GM21737 (cell line): ENCODE data around the gene EHD2.
"Not testable (repeated sequence)": the region's sequence is repeated elsewhere in the genome, so short reads cannot be mapped to it uniquely, and the experiment has no call there.

Experiments
- ATAC-seq: cut with Tn5 transposase; IDR thresholded peaks from one replicate; pipeline ENCODE4 v1.9.1; 2021; ENCODE audit warnings: mild to moderate bottlenecking, moderate library complexity; ENCODE audit not compliant: unreplicated experiment

Gene EHD2

DNA sequence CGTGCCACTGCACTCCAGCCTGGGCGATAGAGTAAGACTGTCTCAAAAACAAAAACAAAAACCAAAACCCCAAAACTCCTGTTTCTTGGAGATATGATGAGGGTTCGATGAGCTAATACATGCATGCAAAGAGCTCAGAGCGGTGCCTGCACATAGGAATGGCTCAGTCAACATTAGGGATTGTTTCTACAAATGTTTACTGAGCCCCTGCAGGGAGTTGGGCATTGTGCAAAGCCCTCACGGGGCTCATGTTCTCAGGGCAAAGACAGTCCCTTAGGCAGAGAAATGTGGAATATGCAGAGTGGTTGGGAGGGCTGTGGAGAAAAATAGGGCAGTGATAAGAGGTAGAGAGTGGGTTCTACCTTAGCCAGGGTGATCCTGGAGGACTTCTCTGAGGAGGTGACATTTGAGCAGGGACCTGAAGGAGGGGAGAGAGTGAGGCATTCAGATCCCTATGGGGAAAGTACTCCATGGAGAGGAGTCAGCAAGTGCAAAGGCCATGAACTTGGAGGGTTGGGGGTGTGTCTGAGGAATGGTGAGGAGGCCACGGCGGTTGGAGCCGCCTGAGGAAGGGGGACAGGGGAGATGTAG, 1.5 kb upstream of the EHD2 start:
- ATAC-seq, result no peak

DNA sequence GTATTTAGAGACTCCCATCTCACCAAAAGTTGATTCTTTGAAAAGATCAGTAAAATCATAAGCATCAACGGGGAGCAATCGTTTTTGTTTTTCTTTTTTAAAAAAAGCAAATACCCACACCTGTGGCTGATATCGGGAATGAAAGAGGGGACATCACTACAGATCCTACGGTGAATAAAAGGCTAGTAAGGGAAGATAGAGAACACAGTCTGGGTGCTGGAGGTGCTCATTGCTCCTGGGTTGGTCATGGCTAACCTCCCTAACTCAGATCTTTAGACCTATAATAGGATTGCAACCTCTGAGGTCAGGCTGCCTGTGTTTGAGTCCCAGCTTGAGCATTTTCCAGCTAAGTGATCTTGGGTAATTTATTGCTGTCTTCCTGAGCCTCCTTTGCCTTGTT, 1.1 kb downstream of the EHD2 start:
- no peak for ATAC-seq

- not testable (repeated sequence) for ATAC-seq
These were observed 1.6 kb downstream of the EHD2 start for GRCh38 chr19:47714855-47715254.

- ATAC-seq, result no peak
These were observed 3.2 kb downstream of the EHD2 start for GRCh38 chr19:47716270-47716937.

GRCh38 chr19:47718415-47719046, 5.3 kb downstream of the EHD2 start:
- ATAC-seq, result not testable (repeated sequence)

DNA sequence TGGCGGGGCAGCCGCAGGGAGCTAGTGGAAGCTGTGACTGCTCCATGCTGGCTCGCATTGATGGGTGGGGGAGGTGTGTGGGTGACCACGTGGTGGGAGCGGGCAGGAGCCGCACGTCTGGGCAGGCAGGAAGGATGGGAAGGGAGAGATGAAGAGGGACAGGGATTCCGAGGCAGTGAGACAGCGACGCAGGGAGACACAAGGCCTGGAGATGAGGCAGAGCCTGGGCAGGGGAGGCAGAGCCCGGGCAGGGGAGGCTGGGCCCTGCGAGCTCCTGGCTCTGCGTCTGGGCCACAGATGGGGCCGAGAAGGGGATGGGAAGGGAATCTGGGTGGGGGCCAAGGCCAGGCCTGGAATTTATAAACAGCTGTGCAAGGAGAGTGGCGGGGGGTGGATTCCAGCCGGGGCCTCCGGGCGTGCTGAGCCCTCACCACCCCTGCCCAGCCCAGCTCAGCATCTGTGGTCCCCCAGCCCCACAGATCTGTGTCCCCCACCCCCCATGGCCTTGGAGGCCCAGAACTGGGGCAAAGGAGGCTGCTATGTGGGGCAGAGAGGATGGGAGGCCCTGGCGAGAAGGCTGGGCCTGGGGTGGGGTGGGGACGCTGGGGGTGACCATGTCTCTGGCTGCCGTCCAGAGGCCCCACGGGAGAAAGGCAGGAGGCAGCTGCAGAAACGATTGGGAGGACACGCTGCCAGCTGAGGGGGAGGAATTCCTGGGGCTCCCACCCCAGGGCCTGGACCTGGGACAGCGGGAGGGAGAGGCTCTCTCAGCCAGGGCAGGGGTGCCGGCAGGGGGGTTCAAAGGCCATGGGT, 6.0 kb downstream of the EHD2 start:
- ATAC-seq, result no peak

DNA sequence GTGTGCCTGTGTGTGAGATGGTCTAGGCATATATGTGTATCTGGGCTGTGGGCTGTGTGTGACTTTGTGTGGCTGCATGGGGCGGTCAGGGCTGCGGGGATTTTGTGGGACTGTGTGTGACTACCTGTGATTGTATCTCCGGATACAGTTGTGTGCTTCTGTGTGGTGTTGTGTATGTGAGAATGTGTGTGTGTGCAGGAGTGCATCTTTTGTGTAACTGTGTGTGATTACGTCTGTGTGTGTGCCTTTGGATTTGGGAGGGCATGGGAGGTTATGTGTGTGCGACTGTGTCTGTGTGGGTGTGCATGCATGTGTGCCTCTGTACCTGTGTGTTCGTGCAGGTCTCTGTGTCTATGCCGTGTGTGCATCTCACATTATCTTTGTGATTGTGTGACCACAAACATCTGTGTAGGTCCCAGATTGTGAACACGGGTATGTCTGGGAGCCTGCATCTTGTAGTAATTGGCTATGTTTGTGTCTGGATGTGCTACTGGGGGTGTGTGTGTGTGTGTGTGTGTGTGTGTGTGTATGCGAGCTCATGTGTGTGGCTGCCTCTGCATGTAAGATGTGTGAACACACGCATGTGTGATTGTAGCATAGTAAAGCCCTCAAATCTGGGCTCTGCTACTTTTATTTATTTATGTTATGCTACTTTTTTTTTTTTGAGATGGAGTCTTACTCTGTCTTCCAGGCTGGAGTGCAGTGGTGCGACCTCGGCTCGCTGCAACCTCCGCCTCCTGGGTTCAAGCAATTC, 7.6 kb downstream of the EHD2 start:
- ATAC-seq, result no peak

GRCh38 chr19:47723581-47723940, 10.3 kb downstream of the EHD2 start:
- ATAC-seq, result no peak

- ATAC-seq, result no peak
These were observed 12.7 kb downstream of the EHD2 start for GRCh38 chr19:47725759-47726401.

- ATAC-seq, result no peak
These were observed 13.2 kb downstream of the EHD2 start for GRCh38 chr19:47726467-47726866.

- ATAC-seq, result not testable (repeated sequence)
These were observed 15.1 kb downstream of the EHD2 start for GRCh38 chr19:47728295-47728694.

DNA sequence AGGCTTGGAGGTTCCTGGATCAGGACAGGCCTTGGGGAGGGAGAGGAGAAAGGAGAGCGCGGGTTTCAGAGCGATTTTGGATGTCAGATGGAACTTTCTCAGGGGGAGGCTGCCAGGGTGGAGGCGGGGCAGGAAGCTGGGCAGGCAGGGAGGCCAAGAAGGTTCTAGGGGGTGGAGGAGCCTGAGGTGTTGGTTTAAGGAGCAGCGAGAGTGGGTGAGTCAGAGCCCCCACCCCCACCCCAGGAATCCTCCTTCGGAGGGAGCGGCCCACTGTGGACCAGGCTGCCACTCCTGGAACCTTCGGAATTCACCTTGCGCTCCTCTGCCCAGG, 16.2 kb downstream of the EHD2 start:
- ATAC-seq, result no peak

DNA sequence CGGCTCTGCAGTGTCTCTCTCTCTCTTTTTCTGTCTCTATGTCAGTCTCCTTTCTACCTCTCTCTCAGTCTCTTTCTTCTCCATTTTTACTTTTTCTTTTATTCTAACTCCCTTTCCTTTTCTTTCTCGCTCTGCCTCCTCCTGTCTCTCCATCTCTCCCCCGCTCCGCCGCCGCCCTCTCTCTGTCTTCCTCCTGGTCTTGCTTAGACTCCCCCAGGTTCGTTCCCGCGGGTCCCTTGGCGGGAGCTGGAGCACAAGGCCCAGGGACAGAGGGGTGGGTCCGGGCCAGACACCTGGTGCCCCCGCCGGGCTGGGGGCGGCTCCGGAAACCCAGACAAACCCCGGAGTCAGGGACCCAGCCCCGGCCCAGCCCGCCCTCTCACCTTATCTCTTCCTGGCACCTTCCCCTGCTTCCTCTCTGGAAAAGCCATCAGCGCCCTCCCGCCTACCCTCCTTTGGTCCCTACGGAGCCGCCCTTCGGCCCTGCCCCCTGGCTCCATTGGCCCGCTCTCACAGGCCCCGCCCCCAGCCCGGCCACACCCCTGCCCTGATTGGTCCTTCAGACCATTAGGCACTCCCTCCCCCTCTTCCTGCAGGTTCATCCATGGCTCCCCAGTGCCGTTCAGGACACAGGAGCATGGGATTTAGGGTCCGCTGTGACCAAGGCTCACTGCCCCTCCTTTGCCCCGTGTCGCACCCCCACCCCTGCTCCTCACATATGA, 16.7 kb downstream of the EHD2 start:
- no peak for ATAC-seq

- no peak for ATAC-seq
These were observed 17.3 kb downstream of the EHD2 start for GRCh38 chr19:47730521-47730889.

GRCh38 chr19:47730910-47731309, 17.7 kb downstream of the EHD2 start:
- ATAC-seq, result no peak

DNA sequence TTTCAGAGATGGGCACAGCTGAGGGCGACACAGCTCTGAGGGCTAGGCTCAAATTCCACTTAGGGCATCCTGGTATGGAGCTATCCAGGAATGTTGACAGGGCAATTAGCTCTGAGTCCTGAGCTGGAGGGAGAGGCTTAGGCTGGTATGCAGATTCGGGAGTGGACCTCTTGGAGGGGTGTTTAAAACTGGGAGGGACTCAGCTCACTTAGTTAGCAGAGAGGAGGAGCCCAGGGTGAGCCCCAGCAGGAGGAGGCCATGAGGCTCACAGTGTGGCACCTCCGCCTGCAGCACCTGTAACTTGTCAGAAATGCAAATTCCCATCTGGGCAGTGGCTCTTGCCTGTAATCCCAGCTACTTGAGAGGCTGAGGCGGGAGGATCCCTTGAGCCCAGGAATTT, 21.9 kb downstream of the EHD2 start:
- no peak for ATAC-seq

- no peak for ATAC-seq
These were observed 27.8 kb downstream of the EHD2 start for GRCh38 chr19:47740866-47741519.

GRCh38 chr19:47741544-47742140, 28.4 kb downstream of the EHD2 start:
- ATAC-seq, result no peak

GRCh38 chr19:47742634-47743033, 29.4 kb downstream of the EHD2 start:
- no peak for ATAC-seq
